ENCODE data around the gene MYO18A.
A peak's percentile ranks its signal among the peaks of the same experiment; 100 is the strongest.

Gene MYO18A

GRCh38 chr17:29167393-29168078 is 12.7 kb downstream of the MYO18A start:
- no peak for DNase-seq

- no peak for DNase-seq
These were observed 13.7 kb downstream of the MYO18A start for GRCh38 chr17:29166507-29166887.

GRCh38 chr17:29165800-29166506 is 14.2 kb downstream of the MYO18A start:
- DNase-seq = no peak

- DNase-seq = no peak
These were observed 14.9 kb downstream of the MYO18A start for GRCh38 chr17:29165261-29165660.

GRCh38 chr17:29163563-29163962 is 16.6 kb downstream of the MYO18A start:
- peak; percentile 69 for DNase-seq

GRCh38 chr17:29162909-29163341 is 17.3 kb downstream of the MYO18A start:
- peak; percentile 69 for DNase-seq

- no peak for DNase-seq
These were observed 17.9 kb downstream of the MYO18A start for GRCh38 chr17:29162082-29162908.

GRCh38 chr17:29160253-29160652 is 19.9 kb downstream of the MYO18A start:
- DNase-seq = no peak

- DNase-seq = no peak
These were observed 20.8 kb downstream of the MYO18A start for GRCh38 chr17:29159306-29159860.

GRCh38 chr17:29158488-29159275 is 21.5 kb downstream of the MYO18A start:
- DNase-seq = peak; percentile 82

GRCh38 chr17:29158096-29158487 is 22.1 kb downstream of the MYO18A start:
- DNase-seq = no peak

GRCh38 chr17:29157310-29157709 is 22.9 kb downstream of the MYO18A start:
- no peak for DNase-seq

GRCh38 chr17:29156781-29157180 is 23.4 kb downstream of the MYO18A start:
- no peak for DNase-seq

GRCh38 chr17:29155966-29156338 is 24.2 kb downstream of the MYO18A start:
- peak; percentile 87 for DNase-seq

GRCh38 chr17:29155227-29155965 is 24.8 kb downstream of the MYO18A start:
- DNase-seq = no peak

GRCh38 chr17:29154516-29155226 is 25.5 kb downstream of the MYO18A start:
- no peak for DNase-seq

- DNase-seq = no peak
These were observed 28.6 kb downstream of the MYO18A start for GRCh38 chr17:29151567-29151966.

GRCh38 chr17:29150161-29150560 is 30.0 kb downstream of the MYO18A start:
- no peak for DNase-seq

- no peak for DNase-seq
These were observed 30.6 kb downstream of the MYO18A start for GRCh38 chr17:29149431-29150064.

GRCh38 chr17:29148790-29149430 is 31.3 kb downstream of the MYO18A start:
- DNase-seq = peak; percentile 90
